ENCODE data around the gene CES5A. TPM values are rescaled to one million over a fixed set of nuclear protein-coding genes. Genes with fewer than 3 reads are reported as not detected.

CES5A gene
- total RNA-seq, 1 donor, result not detected

DNA sequence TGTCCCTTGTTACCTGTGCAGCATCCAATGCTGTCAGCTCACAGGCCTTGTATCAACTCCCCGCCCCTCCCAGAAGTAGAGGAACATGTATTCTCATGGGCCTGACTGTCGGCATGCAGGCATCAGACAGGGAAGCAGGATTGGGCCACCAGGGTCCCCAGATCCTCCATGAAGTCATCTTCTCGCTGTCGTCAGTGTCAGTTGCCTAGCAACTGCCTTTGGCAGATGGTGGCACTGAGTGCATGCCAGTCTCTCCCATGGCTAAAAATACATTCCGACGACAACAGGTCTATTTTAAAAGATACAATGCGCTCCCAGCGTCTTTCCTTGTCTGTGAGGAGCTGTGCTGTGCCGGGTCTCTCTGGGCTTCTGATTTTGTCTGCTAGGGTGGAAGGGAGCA lies 36.8 kb upstream of the CES5A start:
- Histone ChIP-seq H3K27ac (ENCODE audit: low read depth, low read length) (no peak overlapping the region), H3K9me3 (ENCODE audit: low read depth, low read length) (no peaks in the 10 kb centered on the region), H3K4me2 (ENCODE audit: insufficient read depth, low read length) (no peak overlapping the region), H3K4me1 (ENCODE audit: insufficient read depth, low read length) (no peaks in the 10 kb centered on the region), H3K27me3 (ENCODE audit: insufficient read depth, low read length) (no peaks in the 10 kb centered on the region), H4K20me1 (ENCODE audit: insufficient read depth, low read length) (no peaks in the 10 kb centered on the region), H3K79me2 (ENCODE audit: insufficient read depth, low read length) (no peaks in the 10 kb centered on the region), H3K36me3 (ENCODE audit: insufficient read depth, low read length) (no peaks in the 10 kb centered on the region), H3K4me3 (ENCODE audit: insufficient read depth, low read length) (no peak overlapping the region), H2AFZ (ENCODE audit: low read length) (no peak overlapping the region)
- TF ChIP-seq, protein P1, sequence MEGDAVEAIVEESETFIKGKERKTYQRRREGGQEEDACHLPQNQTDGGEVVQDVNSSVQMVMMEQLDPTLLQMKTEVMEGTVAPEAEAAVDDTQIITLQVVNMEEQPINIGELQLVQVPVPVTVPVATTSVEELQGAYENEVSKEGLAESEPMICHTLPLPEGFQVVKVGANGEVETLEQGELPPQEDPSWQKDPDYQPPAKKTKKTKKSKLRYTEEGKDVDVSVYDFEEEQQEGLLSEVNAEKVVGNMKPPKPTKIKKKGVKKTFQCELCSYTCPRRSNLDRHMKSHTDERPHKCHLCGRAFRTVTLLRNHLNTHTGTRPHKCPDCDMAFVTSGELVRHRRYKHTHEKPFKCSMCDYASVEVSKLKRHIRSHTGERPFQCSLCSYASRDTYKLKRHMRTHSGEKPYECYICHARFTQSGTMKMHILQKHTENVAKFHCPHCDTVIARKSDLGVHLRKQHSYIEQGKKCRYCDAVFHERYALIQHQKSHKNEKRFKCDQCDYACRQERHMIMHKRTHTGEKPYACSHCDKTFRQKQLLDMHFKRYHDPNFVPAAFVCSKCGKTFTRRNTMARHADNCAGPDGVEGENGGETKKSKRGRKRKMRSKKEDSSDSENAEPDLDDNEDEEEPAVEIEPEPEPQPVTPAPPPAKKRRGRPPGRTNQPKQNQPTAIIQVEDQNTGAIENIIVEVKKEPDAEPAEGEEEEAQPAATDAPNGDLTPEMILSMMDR (IDR thresholded peaks at IDR 0.05; ENCODE audit: extremely low read depth, low read depth, low read length), result no peak
- DNase-seq (ENCODE audit: insufficient read length, low spot score, missing footprints), result no peak

DNA sequence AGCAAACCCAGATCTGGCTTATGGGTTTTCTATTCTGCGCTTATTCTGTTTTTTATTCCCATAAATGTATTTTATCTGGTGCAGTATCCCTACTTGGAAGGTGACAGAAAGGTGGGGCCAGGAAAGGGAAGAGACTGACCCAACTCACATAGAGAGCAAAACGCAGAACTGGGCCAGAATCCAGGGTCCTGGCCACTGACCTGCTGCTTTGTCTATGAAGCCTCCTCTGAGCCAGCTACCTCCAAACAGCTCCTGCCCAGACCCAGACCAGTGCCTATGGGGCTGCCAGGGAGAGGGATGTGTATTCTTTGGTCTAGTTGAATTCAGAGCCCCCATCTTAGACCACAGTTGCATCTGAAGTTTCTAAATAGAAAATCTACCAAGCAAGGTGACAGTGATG lies 36.4 kb upstream of the CES5A start:
- Histone ChIP-seq H3K4me3 (ENCODE audit: insufficient read depth, low read length) (no peak overlapping the region), H2AFZ (ENCODE audit: low read length) (no peak overlapping the region), H3K27me3 (ENCODE audit: insufficient read depth, low read length) (no peaks in the 10 kb centered on the region), H3K4me1 (ENCODE audit: insufficient read depth, low read length) (no peaks in the 10 kb centered on the region), H3K36me3 (ENCODE audit: insufficient read depth, low read length) (no peaks in the 10 kb centered on the region), H3K27ac (ENCODE audit: low read depth, low read length) (no peak overlapping the region), H3K79me2 (ENCODE audit: insufficient read depth, low read length) (no peaks in the 10 kb centered on the region), H3K4me2 (ENCODE audit: insufficient read depth, low read length) (no peak overlapping the region), H4K20me1 (ENCODE audit: insufficient read depth, low read length) (no peaks in the 10 kb centered on the region), H3K9me3 (ENCODE audit: low read depth, low read length) (no peaks in the 10 kb centered on the region)
- no peak for DNase-seq (ENCODE audit: insufficient read length, low spot score, missing footprints)
- TF ChIP-seq, protein P1 (IDR thresholded peaks at IDR 0.05; ENCODE audit: extremely low read depth, low read depth, low read length), result no peak

DNA sequence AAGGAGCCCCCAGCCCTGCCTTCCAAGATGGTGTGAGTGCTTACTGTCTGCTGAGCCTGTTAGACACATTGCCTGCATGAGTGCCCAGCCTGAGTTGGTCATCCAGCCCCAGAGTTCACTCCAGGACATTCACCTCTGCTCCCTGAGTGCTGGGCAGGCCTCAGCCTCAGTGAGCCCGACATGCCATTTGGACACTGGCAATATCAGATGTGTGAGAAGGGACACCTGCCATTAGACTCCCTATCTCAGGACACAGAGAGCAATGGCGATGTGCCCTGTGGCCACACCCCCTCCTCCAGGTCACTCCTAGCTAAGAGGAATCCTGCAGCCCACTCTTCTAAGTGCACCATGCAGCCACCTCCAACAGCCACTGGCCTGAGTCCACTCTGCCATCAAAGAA lies 34.7 kb upstream of the CES5A start:
- no peak overlapping the region for H3K4me2 ChIP-seq (ENCODE audit: insufficient read depth, low read length)
- no peak overlapping the region for H2AFZ ChIP-seq (ENCODE audit: low read length)
- no peaks in the 10 kb centered on the region for H3K36me3 ChIP-seq (ENCODE audit: insufficient read depth, low read length)
- no peak overlapping the region for H3K27ac ChIP-seq (ENCODE audit: low read depth, low read length)
- H3K4me1 ChIP-seq (ENCODE audit: insufficient read depth, low read length), result no peaks in the 10 kb centered on the region
- H3K27me3 ChIP-seq (ENCODE audit: insufficient read depth, low read length), result no peaks in the 10 kb centered on the region
- H3K4me3 ChIP-seq (ENCODE audit: insufficient read depth, low read length), result no peak overlapping the region
- DNase-seq (ENCODE audit: insufficient read length, low spot score, missing footprints), result no peak
- no peaks in the 10 kb centered on the region for H3K9me3 ChIP-seq (ENCODE audit: low read depth, low read length)
- TF ChIP-seq, protein P1 (IDR thresholded peaks at IDR 0.05; ENCODE audit: extremely low read depth, low read depth, low read length), result no peak
- H3K79me2 ChIP-seq (ENCODE audit: insufficient read depth, low read length), result no peaks in the 10 kb centered on the region
- H4K20me1 ChIP-seq (ENCODE audit: insufficient read depth, low read length), result no peaks in the 10 kb centered on the region

DNA sequence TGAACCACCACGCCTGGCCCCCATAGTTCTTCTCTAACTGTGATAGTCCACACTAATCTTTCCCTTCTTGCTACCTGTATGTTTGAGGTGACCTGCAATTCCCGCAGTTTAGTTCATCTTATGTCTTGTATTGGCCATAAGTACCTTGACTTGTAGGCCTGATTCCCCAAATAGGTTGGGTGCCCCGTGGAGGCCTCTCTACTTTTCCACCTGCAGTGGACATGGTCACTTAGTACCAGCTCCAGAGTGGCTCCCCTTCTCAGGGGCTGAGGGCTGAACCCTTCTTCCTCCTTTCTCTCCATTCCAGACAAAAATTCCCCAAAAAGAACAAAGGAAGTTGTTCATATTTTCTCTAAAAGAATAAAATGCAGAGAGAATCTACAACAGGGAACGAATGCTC lies 33.5 kb upstream of the CES5A start:
- no peaks in the 10 kb centered on the region for H3K27me3 ChIP-seq (ENCODE audit: insufficient read depth, low read length)
- no peaks in the 10 kb centered on the region for H4K20me1 ChIP-seq (ENCODE audit: insufficient read depth, low read length)
- H3K36me3 ChIP-seq (ENCODE audit: insufficient read depth, low read length), result no peaks in the 10 kb centered on the region
- no peak overlapping the region for H3K4me2 ChIP-seq (ENCODE audit: insufficient read depth, low read length)
- TF ChIP-seq, protein P1 (IDR thresholded peaks at IDR 0.05; ENCODE audit: extremely low read depth, low read depth, low read length), result no peak
- no peak overlapping the region for H3K27ac ChIP-seq (ENCODE audit: low read depth, low read length)
- no peaks in the 10 kb centered on the region for H3K9me3 ChIP-seq (ENCODE audit: low read depth, low read length)
- no peak overlapping the region for H2AFZ ChIP-seq (ENCODE audit: low read length)
- no peak overlapping the region for H3K4me3 ChIP-seq (ENCODE audit: insufficient read depth, low read length)
- no peaks in the 10 kb centered on the region for H3K79me2 ChIP-seq (ENCODE audit: insufficient read depth, low read length)
- H3K4me1 ChIP-seq (ENCODE audit: insufficient read depth, low read length), result no peaks in the 10 kb centered on the region
- no peak for DNase-seq (ENCODE audit: insufficient read length, low spot score, missing footprints)

All from osteoblast (primary cell).